PFSK-1 (cell line): ENCODE results near the gene SLC38A6. TPM values are rescaled to one million over a fixed set of nuclear protein-coding genes. Genes with fewer than 3 reads are reported as not detected.

Experiments used
- FOXP2 ChIP-seq: optimal IDR thresholded peaks from 2 replicates; pipeline ENCODE3; 2011; ENCODE audit warnings: borderline replicate concordance, control low read depth, inconsistent platforms; ENCODE audit not compliant: insufficient read depth; ENCODE audit errors: extremely low read length, extremely low read depth
- POLR2AphosphoS5 ChIP-seq: IDR thresholded peaks from 2 replicates; pipeline ENCODE4 v1.6.1; 2012; ENCODE audit warnings: low read depth, mild to moderate bottlenecking, control low read depth, low read length, moderate library complexity
- REST ChIP-seq, 2 experiments: IDR thresholded peaks; 2 replicates each; pipeline versions ENCODE4 v1.6.1 to v1.8.0; 2011 to 2012; ENCODE audit warnings: low read depth in 2 of 2, low read length in 2 of 2, control low read depth in 1 of 2, inconsistent platforms in 1 of 2, mild to moderate bottlenecking in 1 of 2, moderate library complexity in 1 of 2; ENCODE audit not compliant: insufficient read depth in 1 of 2
- SIN3A ChIP-seq: IDR thresholded peaks from 2 replicates; pipeline ENCODE4 v1.6.1; 2012; ENCODE audit warnings: mild to moderate bottlenecking, low read length, moderate library complexity, borderline replicate concordance; ENCODE audit not compliant: insufficient read depth
- TAF1 ChIP-seq: IDR thresholded peaks from 2 replicates; pipeline ENCODE4 v1.6.1; 2012; ENCODE audit warnings: low read length, control low read depth, borderline replicate concordance; ENCODE audit not compliant: insufficient read depth
- polyA plus RNA-seq: library from polyadenylated mRNA; unstranded; fragments of >200 nt; gene quantifications from one replicate; pipeline ENCODE4 v1.2.1, GENCODE V29; 2012; ENCODE audit warnings: low read depth, missing spikeins; ENCODE audit not compliant: insufficient read length

Gene SLC38A6
- polyA plus RNA-seq = 4.5 TPM

- TF ChIP-seq SIN3A (peak; percentile 32; the same call in 1 of the 2 replicates), FOXP2 (peak; percentile 34), REST (IDR thresholded peaks at IDR 0.05; ENCODE audit: insufficient read depth in 1 of 2, low read depth in 2 of 2, low read length in 2 of 2) (peak; percentile 76 to 80), POLR2AphosphoS5 (peak; percentile 59; the same call in 1 of the 2 replicates), TAF1 (no peak)
Observed at GRCh38 chr14:60980811-60981632, at the start of gene SLC38A6, which contains the start of gene TRMT5. SLC38A6 (plus strand) TSS chr14:60981245; CDS start chr14:60981278, 33 bp downstream. TRMT5 (minus strand) TSS chr14:60981079; CDS start chr14:60980973, 106 bp downstream.

- no peak for TF ChIP-seq REST (IDR thresholded peaks at IDR 0.05; ENCODE audit: insufficient read depth in 1 of 2, low read depth in 2 of 2, low read length in 2 of 2)
- TF ChIP-seq FOXP2 = no peak
- no peak for TF ChIP-seq TAF1
- no peak for TF ChIP-seq POLR2AphosphoS5
- TF ChIP-seq SIN3A = no peak
Observed at GRCh38 chr14:60933920-60934655, 47.0 kb upstream of the SLC38A6 start.

- TF ChIP-seq TAF1 (no peak), SIN3A (no peak), FOXP2 (no peak), POLR2AphosphoS5 (no peak), REST (IDR thresholded peaks at IDR 0.05; ENCODE audit: insufficient read depth in 1 of 2, low read depth in 2 of 2, low read length in 2 of 2) (no peak)
Observed at GRCh38 chr14:60935319-60935718, 45.7 kb upstream of the SLC38A6 start.

GRCh38 chr14:60943637-60944032 lies 37.4 kb upstream of the SLC38A6 start:
- TF ChIP-seq SIN3A = no peak
- TF ChIP-seq FOXP2 = no peak

- TF ChIP-seq SIN3A (no peak), TAF1 (no peak), POLR2AphosphoS5 (no peak), FOXP2 (no peak), REST (IDR thresholded peaks at IDR 0.05; ENCODE audit: insufficient read depth in 1 of 2, low read depth in 2 of 2, low read length in 2 of 2) (no peak)
Observed at GRCh38 chr14:60944204-60944603, 36.8 kb upstream of the SLC38A6 start.
